ENCODE data around the gene COPA.

GRCh38 chr1:160367516-160367900, 24.5 kb upstream of the COPA start:
- TF ChIP-seq CTCF (IDR thresholded peaks at IDR 0.05) = no peak
- TF ChIP-seq POLR2A (IDR thresholded peaks at IDR 0.05) = no peak
- no peak for TF ChIP-seq EP300 (IDR thresholded peaks at IDR 0.05)
- TF ChIP-seq POLR2AphosphoS5 (IDR thresholded peaks at IDR 0.05) = no peak

Measured in stomach (tissue), 4 donors.